GM10248 (cell line): Measurements from ENCODE around the gene FCHO2.

Experiments
- CTCF ChIA-PET: fragments of 300-600 bp; sonication (Branson Sonifier 250); formaldehyde crosslinking; extraction: SDS; loops from one replicate; lab custom pipeline; 2021; ENCODE audit warnings: antibody characterized with exemption; lab: Yijun Ruan, JAX
- POLR2A ChIA-PET: fragments of 350-650 bp; sonication (Branson Sonifier 250); formaldehyde crosslinking; extraction: SDS; loops from one replicate; lab custom pipeline; 2020; ENCODE audit warnings: antibody characterized with exemption; lab: Yijun Ruan, JAX
- DNase-seq: peaks from one replicate; pipeline ENCODE4 v3.0.0; 2012; ENCODE audit errors: extremely low spot score
- CTCF ChIP-seq: IDR thresholded peaks from 2 replicates; pipeline ENCODE4 v1.5.1; 2012; ENCODE audit warnings: mild to moderate bottlenecking, low read depth; ENCODE audit errors: extremely low read depth, missing control alignments, control extremely low read depth

The FCHO2 gene

GRCh38 chr5:72940082-72940481 lies 15.8 kb upstream of the FCHO2 start:
- no peak for DNase-seq
- ChIA-PET POLR2A (no interaction called here), CTCF (no interaction called here)
- no peak for TF ChIP-seq CTCF

- POLR2A ChIA-PET, result no interaction called here
- TF ChIP-seq CTCF, result no peak
- DNase-seq, result no peak
- CTCF ChIA-PET, result no interaction called here
Measured at GRCh38 chr5:72943307-72943706, 12.5 kb upstream of the FCHO2 start.

- ChIA-PET CTCF (no interaction called here), POLR2A (no interaction called here)
- no peak for DNase-seq
- no peak for TF ChIP-seq CTCF
Measured at GRCh38 chr5:72947498-72947897, 8.3 kb upstream of the FCHO2 start.

DNA sequence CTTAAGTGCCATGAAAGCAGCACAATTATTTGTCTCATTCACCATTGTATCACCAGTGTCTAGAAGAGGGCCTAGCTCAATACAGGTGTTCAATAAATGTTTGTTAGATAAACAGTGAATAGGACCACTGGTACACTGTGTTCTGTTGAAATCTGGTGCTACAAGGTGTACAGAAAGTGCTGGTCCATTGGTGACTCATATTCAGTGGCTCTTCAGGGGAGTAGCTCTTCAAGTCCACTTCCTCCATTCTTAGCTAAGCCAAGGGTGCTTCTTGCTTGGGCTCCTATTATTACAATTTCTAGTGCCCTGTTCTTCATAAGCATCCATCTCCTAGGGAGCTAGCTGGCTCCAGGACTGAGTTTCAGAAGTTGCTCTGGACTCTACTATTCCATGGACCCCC lies 6.4 kb upstream of the FCHO2 start:
- CTCF ChIA-PET, result interaction anchor here (1.1 kb wide), 1 partner anchor 8 kb away, joined by 3 read pairs; no protein-coding TSS in a partner anchor
- TF ChIP-seq CTCF, result no peak

DNA sequence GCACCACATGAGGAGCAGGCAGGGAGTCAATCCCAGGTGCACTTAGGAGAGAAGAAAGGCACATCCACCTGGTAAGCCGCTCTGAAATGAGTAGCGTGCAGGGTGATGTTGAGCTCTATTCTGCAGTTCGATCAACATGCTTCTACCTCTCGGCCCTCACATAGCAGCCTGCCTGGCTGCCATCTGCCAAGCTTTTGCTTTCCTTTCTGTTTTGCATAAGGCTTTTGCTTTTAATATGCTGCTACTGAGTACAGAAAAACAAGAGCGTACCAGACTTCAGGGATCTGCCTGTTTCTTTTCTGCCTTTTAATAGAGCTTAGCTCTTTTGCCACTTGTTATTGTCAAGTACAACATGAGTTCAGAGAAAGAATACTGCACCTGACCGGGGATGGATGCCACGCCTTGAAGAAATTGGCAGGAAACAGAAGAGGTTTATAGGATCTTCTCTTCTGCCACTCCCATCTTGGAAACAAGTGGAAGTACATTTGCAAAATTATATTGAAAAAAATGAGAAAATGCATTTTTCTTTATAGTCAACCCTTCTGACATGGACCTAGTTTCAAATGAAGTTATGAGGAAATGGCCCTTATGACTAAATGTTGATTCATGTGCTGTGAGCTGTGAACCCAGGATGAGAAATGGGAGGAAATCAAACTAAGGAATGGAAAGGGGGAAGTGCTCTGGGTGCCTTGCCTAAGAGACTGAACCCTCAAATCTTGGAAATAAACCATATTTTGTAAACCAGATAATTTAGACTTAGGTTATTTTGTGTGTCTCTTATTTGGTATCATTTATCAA lies 4.0 kb upstream of the FCHO2 start:
- ChIA-PET POLR2A (interaction anchor here (0.6 kb wide), 1 partner anchor 563 kb away, joined by 3 read pairs; no protein-coding TSS in a partner anchor), CTCF (no interaction called here)
- no peak for TF ChIP-seq CTCF
- no peak for DNase-seq

More for the DNA sequence above, 6.4 kb upstream of the FCHO2 start:
- no peak for DNase-seq
- POLR2A ChIA-PET, result no interaction called here

DNA sequence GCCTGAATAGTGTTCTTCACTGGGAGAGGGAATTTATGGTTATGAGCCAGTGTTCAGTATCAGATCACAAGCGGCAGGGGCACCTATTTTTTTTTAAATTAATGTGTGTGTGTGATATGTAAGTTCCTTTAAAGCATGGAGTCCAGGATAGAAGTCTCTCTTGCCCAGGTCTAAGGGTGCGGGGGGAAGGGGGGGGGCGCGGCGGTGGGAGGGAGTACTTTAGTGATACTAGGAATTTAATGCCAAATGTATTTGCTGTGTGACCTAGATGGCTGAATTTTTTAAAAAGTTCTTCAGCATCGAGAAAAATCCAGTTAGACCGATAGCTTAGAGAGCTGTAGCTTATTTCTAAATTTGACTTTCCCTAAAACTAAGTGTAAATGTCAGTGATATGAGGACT lies 1.5 kb upstream of the FCHO2 start:
- CTCF ChIA-PET, result interaction anchor here (0.7 to 1.4 kb wide), 2 partner anchors 10 to 15 kb away, joined by 3 to 4 read pairs; no protein-coding TSS in a partner anchor

More for the DNA sequence above, 1.5 kb upstream of the FCHO2 start:
- POLR2A ChIA-PET, result interaction anchor here (0.7 kb wide), 1 partner anchor 579 kb away, joined by 3 read pairs; no protein-coding TSS in a partner anchor
- no peak for TF ChIP-seq CTCF
- DNase-seq, result no peak
